Measurements from ENCODE around the gene UNC93A. TPM values are rescaled to one million over a fixed set of nuclear protein-coding genes. Genes with fewer than 3 reads are reported as not detected.
"Not testable (repeated sequence)": the region's sequence is repeated elsewhere in the genome, so short reads cannot be mapped to it uniquely, and the experiment has no call there.

Gene UNC93A
- total RNA-seq, 1 experiment from 2014 or later, result not detected

DNA sequence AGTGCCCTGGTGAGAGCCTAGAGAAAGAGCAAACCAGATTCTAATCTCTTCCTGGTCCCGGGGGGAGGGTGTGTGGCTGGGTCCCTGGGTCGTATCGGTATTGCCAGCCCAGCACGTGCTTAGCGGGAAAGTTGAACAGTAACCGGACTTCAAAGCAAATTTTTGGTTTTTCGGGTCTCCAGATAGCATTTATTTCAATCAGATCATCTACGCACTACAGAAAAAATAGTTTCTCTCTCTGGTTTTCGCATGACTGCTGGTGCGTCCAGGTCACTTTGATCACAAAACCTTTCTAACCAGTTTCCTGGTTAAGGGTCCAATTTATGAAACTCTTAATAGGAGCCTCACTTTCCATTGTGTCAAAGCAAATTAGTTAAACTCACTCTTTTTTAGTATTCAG lies 27.7 kb downstream of the UNC93A start:
- POLR2A ChIA-PET (ENCODE audit: low non-redundant PET); intact Hi-C loops (cut with micrococcal nuclease; ENCODE audit: unreplicated experiment); BruUV-seq (replicated peaks); H3K9me3 ChIP-seq (ENCODE audit: low read depth, low read length, poor library complexity, severe bottlenecking); H3K27me3 ChIP-seq (replicated peaks; ENCODE audit: insufficient read depth, low read depth, low read length, poor library complexity); CTCF ChIA-PET; H3K4me1 ChIP-seq (ENCODE audit: insufficient read depth, low read length, poor library complexity, severe bottlenecking); H3K36me3 ChIP-seq (ENCODE audit: insufficient read depth, low read length, poor library complexity, severe bottlenecking); DNase-seq (ENCODE audit: low spot score); H3K4me3 ChIP-seq (ENCODE audit: low read depth, low read length, poor library complexity, severe bottlenecking); H3K27ac ChIP-seq (ENCODE audit: low read depth, low read length, poor library complexity, severe bottlenecking): not testable (repeated sequence)

DNA sequence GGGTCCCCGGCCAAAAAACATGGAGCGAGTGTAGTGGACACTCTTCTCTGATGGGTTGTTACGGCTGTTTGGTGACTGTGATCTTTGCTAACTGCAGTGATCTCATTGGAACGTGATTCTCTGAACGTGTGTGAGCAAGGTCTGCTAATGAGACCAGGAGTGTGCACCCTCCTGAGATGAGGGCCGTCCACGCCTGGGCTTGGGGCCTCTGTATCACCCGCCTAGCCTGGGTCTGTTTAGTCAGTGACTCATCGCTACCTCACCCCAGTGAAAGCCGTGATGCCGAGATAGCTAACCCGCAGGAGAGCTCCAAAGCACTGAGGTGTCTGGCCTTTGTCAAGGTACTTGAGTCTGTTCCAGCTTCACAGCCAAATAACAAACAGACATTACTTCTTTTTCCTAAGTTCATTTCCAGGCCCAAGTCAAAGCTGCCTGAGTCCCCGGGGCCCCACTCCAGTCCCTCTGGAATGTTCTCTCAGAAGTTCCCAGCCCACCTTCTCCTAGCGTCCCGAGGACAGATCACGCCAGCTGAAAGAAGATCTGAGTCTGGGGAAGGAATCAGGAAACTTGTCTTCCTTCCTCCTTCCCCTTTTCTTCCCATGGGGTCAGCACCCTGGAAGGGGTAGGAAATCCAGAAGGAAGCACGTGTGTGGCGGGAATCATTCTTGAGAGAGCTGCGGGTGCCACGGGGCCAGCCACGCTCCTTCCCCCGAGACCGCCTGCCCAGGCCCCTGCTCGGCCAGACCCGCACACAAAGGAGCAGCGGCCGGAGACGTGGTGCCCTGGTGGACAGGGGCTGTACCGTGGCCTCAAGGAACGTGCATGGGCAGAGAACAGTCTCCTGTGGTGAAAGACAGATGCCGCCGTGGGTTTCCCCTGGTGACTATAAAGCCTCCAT lies 29.0 kb downstream of the UNC93A start:
- intact Hi-C loops (cut with micrococcal nuclease; ENCODE audit: unreplicated experiment); H3K4me3 ChIP-seq (ENCODE audit: low read depth, low read length, poor library complexity, severe bottlenecking); H3K4me1 ChIP-seq (ENCODE audit: insufficient read depth, low read length, poor library complexity, severe bottlenecking); H3K27ac ChIP-seq (ENCODE audit: low read depth, low read length, poor library complexity, severe bottlenecking); POLR2A ChIA-PET (ENCODE audit: low non-redundant PET); H3K9me3 ChIP-seq (ENCODE audit: low read depth, low read length, poor library complexity, severe bottlenecking); H3K27me3 ChIP-seq (replicated peaks; ENCODE audit: insufficient read depth, low read depth, low read length, poor library complexity); H3K36me3 ChIP-seq (ENCODE audit: insufficient read depth, low read length, poor library complexity, severe bottlenecking); CTCF ChIA-PET; DNase-seq (ENCODE audit: low spot score); BruUV-seq (replicated peaks): not testable (repeated sequence)

DNA sequence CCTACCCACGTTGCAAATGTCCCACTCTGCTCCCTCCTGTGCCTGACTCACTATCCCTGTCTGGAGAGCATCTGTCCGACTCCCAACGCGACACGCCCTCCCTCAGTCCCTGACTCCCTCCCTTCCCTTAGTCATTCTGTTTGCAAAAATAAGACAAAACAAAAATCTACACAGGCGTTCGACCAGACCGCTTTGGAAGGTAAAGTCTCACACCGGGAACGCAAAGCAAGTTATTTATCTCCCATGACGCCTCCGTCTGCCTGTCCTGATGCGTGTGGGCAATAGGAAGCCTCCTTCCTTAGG lies 29.6 kb downstream of the UNC93A start:
- H3K4me3 ChIP-seq (ENCODE audit: low read depth, low read length, poor library complexity, severe bottlenecking); H3K36me3 ChIP-seq (ENCODE audit: insufficient read depth, low read length, poor library complexity, severe bottlenecking); intact Hi-C loops (cut with micrococcal nuclease; ENCODE audit: unreplicated experiment); H3K27ac ChIP-seq (ENCODE audit: low read depth, low read length, poor library complexity, severe bottlenecking); H3K9me3 ChIP-seq (ENCODE audit: low read depth, low read length, poor library complexity, severe bottlenecking); H3K27me3 ChIP-seq (replicated peaks; ENCODE audit: insufficient read depth, low read depth, low read length, poor library complexity); BruUV-seq (replicated peaks); H3K4me1 ChIP-seq (ENCODE audit: insufficient read depth, low read length, poor library complexity, severe bottlenecking); CTCF ChIA-PET; POLR2A ChIA-PET (ENCODE audit: low non-redundant PET); DNase-seq (ENCODE audit: low spot score): not testable (repeated sequence)

DNA sequence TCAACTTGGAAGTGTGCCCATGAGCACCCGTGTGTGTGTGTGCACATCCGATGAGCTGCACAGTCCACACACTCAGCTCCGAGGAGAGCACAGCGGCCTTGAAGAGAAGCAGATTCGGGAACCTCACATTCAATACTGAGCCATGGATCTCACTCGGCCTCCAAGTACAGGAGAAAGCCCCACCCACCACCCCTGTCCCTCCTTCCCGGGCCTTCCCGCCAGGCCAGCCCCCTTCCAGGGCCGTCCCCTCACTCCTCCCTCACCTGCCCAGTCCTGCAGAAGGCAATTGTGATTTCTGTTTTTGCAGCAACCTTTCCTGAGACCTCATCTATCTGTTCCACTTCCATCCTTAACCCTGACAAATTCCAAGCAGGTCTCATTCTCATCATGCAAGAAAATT lies 30.1 kb downstream of the UNC93A start:
- H3K4me3 ChIP-seq (ENCODE audit: low read depth, low read length, poor library complexity, severe bottlenecking); POLR2A ChIA-PET (ENCODE audit: low non-redundant PET); intact Hi-C loops (cut with micrococcal nuclease; ENCODE audit: unreplicated experiment); BruUV-seq (replicated peaks); CTCF ChIA-PET; H3K36me3 ChIP-seq (ENCODE audit: insufficient read depth, low read length, poor library complexity, severe bottlenecking); H3K9me3 ChIP-seq (ENCODE audit: low read depth, low read length, poor library complexity, severe bottlenecking); H3K27me3 ChIP-seq (replicated peaks; ENCODE audit: insufficient read depth, low read depth, low read length, poor library complexity); H3K27ac ChIP-seq (ENCODE audit: low read depth, low read length, poor library complexity, severe bottlenecking); DNase-seq (ENCODE audit: low spot score); H3K4me1 ChIP-seq (ENCODE audit: insufficient read depth, low read length, poor library complexity, severe bottlenecking): not testable (repeated sequence)

DNA sequence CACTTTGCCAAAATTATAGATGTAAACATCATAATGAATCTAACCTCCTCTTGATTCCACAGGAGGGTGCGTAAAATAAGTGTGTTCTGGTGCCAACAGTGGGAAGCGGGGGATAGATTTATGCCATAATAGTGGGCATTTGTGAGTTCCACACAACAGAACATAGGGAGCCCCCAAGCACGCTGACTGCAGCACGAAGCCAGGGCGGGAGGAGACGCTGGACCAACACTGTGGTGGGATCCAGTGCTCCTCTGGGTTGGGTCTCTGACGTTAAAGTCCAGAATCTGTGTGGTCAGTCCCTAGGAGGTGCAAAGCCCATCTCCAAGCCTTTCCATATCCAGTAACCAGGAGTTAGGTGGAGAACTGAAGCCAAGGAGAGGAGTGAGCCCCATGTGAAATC lies 32.0 kb downstream of the UNC93A start:
- H3K27me3 ChIP-seq (replicated peaks; ENCODE audit: insufficient read depth, low read depth, low read length, poor library complexity), result no peaks in the 10 kb centered on the region
- DNase-seq (ENCODE audit: low spot score), result no peak
- H3K27ac ChIP-seq (ENCODE audit: low read depth, low read length, poor library complexity, severe bottlenecking), result no peak overlapping the region
- CTCF ChIA-PET, result no interaction called here
- POLR2A ChIA-PET (ENCODE audit: low non-redundant PET), result no interaction called here
- no peak overlapping the region for H3K4me3 ChIP-seq (ENCODE audit: low read depth, low read length, poor library complexity, severe bottlenecking)
- TF ChIP-seq, protein P1, sequence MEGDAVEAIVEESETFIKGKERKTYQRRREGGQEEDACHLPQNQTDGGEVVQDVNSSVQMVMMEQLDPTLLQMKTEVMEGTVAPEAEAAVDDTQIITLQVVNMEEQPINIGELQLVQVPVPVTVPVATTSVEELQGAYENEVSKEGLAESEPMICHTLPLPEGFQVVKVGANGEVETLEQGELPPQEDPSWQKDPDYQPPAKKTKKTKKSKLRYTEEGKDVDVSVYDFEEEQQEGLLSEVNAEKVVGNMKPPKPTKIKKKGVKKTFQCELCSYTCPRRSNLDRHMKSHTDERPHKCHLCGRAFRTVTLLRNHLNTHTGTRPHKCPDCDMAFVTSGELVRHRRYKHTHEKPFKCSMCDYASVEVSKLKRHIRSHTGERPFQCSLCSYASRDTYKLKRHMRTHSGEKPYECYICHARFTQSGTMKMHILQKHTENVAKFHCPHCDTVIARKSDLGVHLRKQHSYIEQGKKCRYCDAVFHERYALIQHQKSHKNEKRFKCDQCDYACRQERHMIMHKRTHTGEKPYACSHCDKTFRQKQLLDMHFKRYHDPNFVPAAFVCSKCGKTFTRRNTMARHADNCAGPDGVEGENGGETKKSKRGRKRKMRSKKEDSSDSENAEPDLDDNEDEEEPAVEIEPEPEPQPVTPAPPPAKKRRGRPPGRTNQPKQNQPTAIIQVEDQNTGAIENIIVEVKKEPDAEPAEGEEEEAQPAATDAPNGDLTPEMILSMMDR (conservative IDR thresholded peaks at IDR 0.05; ENCODE audit: low read depth, low read length), result no peak
- TF ChIP-seq EZH2 (IDR thresholded peaks at IDR 0.05; ENCODE audit: borderline replicate concordance, low read depth, low read length, poor library complexity, severe bottlenecking), result no peak
- no peaks in the 10 kb centered on the region for H3K9me3 ChIP-seq (ENCODE audit: low read depth, low read length, poor library complexity, severe bottlenecking)
- no peaks in the 10 kb centered on the region for H3K36me3 ChIP-seq (ENCODE audit: insufficient read depth, low read length, poor library complexity, severe bottlenecking)
- intact Hi-C loops (cut with micrococcal nuclease; ENCODE audit: unreplicated experiment), result no loop called here
- H3K4me1 ChIP-seq (ENCODE audit: insufficient read depth, low read length, poor library complexity, severe bottlenecking), result no peaks in the 10 kb centered on the region
- BruUV-seq (replicated peaks), result no TSS peak

All from A673 (cell line).